Endothelial cell of umbilical vein (primary cell): Measurements from ENCODE around the gene ABI2. TPM values are rescaled to one million over a fixed set of nuclear protein-coding genes. Genes with fewer than 3 reads are reported as not detected.

ENCODE experiments used
- BruUV-seq: library from RNA; stranded (reverse); fragments of 400-500 nt; replicated peaks from 2 replicates; lab custom pipeline; 2021; lab: Mats Ljungman, UMichigan
- CTCF ChIA-PET: fragments of 300-600, 350-600 bp; sonication (Branson Sonifier 250); formaldehyde crosslinking; loops from one replicate; lab custom pipeline; 2021; ENCODE audit warnings: antibody characterized with exemption, inconsistent platforms; lab: Charles Lee
- POLR2A ChIA-PET: fragments of 300-600, 350-600 bp; sonication (Branson Sonifier 250); formaldehyde crosslinking; loops from one replicate; lab custom pipeline; 2021; ENCODE audit warnings: antibody characterized with exemption, inconsistent platforms; lab: Charles Lee
- DNase-seq: peaks from one replicate; pipeline ENCODE4 v3.0.0-alpha.2; 2011; ENCODE audit warnings: low read depth, low spot score
- FAIRE-seq: peaks from 2 replicates; lab custom pipeline; 2011; peaks lifted over from hg19 to GRCh38; lab: Jason Lieb, UNC
- H2AFZ ChIP-seq: 2 replicates; pipeline ENCODE4 v1.6.0; 2012; ENCODE audit warnings: low read depth, low read length, control low read depth, inconsistent platforms
- H3K27ac ChIP-seq: 2 replicates; pipeline ENCODE4 v1.5.1; 2011; ENCODE audit warnings: low read depth, mild to moderate bottlenecking, control low read depth, low read length, moderate library complexity; ENCODE audit not compliant: insufficient read depth
- H3K27me3 ChIP-seq, 2 experiments: 2 replicates each; pipeline versions ENCODE4 v1.6.0 to v1.6.1; 2011; ENCODE audit warnings: low read length in 2 of 2, mixed read lengths in 1 of 2; ENCODE audit not compliant: control insufficient read depth in 2 of 2, insufficient read depth in 2 of 2
- H3K36me3 ChIP-seq, 2 experiments: 2 replicates in 1 of 2; 3 replicates in 1 of 2; pipeline ENCODE4 v1.5.1; 2011; ENCODE audit warnings: low read length in 2 of 2, mild to moderate bottlenecking in 1 of 2, moderate library complexity in 1 of 2; ENCODE audit not compliant: control insufficient read depth in 2 of 2, insufficient read depth in 2 of 2; ENCODE audit errors: extremely low read depth in 1 of 2
- H3K4me1 ChIP-seq: 3 replicates; pipeline ENCODE4 v1.5.1; 2011; ENCODE audit warnings: mild to moderate bottlenecking, low read length; ENCODE audit not compliant: control insufficient read depth, insufficient read depth; ENCODE audit errors: extremely low read depth
- H3K4me2 ChIP-seq: 2 replicates; pipeline ENCODE4 v1.6.1; 2011; ENCODE audit warnings: low read length, control low read depth, mixed read lengths; ENCODE audit not compliant: insufficient read depth
- H3K4me3 ChIP-seq, 3 experiments: fragments of 200-600 bp in 1 of 3; sonication (generic), shearing (Covaris generic) in 1 of 3; replicated peaks in 1 of 3; 2 replicates each; pipeline ENCODE4 v1.5.1; 2011 to 2016; ENCODE audit warnings: control low read depth in 3 of 3, low read length in 3 of 3, mild to moderate bottlenecking in 2 of 3, inconsistent platforms in 1 of 3, low read depth in 1 of 3, moderate library complexity in 1 of 3; ENCODE audit not compliant: insufficient read depth in 1 of 3
- H3K79me2 ChIP-seq: 2 replicates; pipeline ENCODE4 v1.6.0; 2012; ENCODE audit warnings: low read length, inconsistent platforms; ENCODE audit not compliant: control insufficient read depth, insufficient read depth
- H3K9ac ChIP-seq: replicated peaks from 2 replicates; pipeline ENCODE3; 2011; ENCODE audit warnings: low read length, control low read depth; ENCODE audit not compliant: insufficient read depth; ENCODE audit errors: extremely low read depth
- H3K9me1 ChIP-seq: replicated peaks from 3 replicates; pipeline ENCODE4 v1.6.0; 2011; ENCODE audit warnings: mild to moderate bottlenecking, low read length; ENCODE audit not compliant: control insufficient read depth, insufficient read depth; ENCODE audit errors: extremely low read depth
- H3K9me3 ChIP-seq: replicated peaks from 2 replicates; pipeline ENCODE4 v1.5.1; 2012; ENCODE audit warnings: low read length, inconsistent platforms; ENCODE audit not compliant: control insufficient read depth, insufficient read depth
- H4K20me1 ChIP-seq: replicated peaks from 2 replicates; pipeline ENCODE3; 2011; ENCODE audit warnings: mild to moderate bottlenecking, low read length; ENCODE audit not compliant: control insufficient read depth, insufficient read depth; ENCODE audit errors: extremely low read depth
- EZH2 ChIP-seq: IDR thresholded peaks from 2 replicates; pipeline ENCODE4 v1.6.1; 2012; ENCODE audit warnings: borderline replicate concordance, low read depth, mild to moderate bottlenecking, moderate library complexity, low read length, inconsistent platforms; ENCODE audit not compliant: severe bottlenecking
- FOS ChIP-seq: IDR thresholded peaks from 2 replicates; pipeline ENCODE4 v1.6.1; 2011; ENCODE audit warnings: mild to moderate bottlenecking, low read length, moderate library complexity, borderline replicate concordance; ENCODE audit not compliant: insufficient read depth
- GATA2 ChIP-seq: IDR thresholded peaks from 2 replicates; pipeline ENCODE4 v1.7.0; 2011; ENCODE audit warnings: low read depth, mild to moderate bottlenecking, moderate library complexity, mixed read lengths, low read length; ENCODE audit not compliant: insufficient read length, insufficient read depth
- JUN ChIP-seq: IDR thresholded peaks from 2 replicates; pipeline ENCODE4 v1.6.1; 2011; ENCODE audit warnings: borderline replicate concordance, low read depth; ENCODE audit not compliant: insufficient read length, insufficient read depth
- MYC ChIP-seq: IDR thresholded peaks from one replicate; pipeline ENCODE4 v1.6.1; 2011; ENCODE audit warnings: mild to moderate bottlenecking, low read depth, low read length
- POLR2A ChIP-seq: IDR thresholded peaks from 2 replicates; pipeline ENCODE4 v1.6.1; 2012; ENCODE audit warnings: low read depth, mild to moderate bottlenecking, control low read depth, low read length
- POLR2AphosphoS5 ChIP-seq: IDR thresholded peaks from 2 replicates; pipeline ENCODE4 v1.6.1; 2012; ENCODE audit warnings: low read depth, mild to moderate bottlenecking, control low read depth, low read length, moderate library complexity; ENCODE audit not compliant: insufficient read depth
- dilution Hi-C: fragments of 300-500 bp; cut with MboI; formaldehyde crosslinking; loops from one replicate; pipeline ENCODE4 v1.15.0; 2019; ENCODE audit warnings: low sequenced_read_pairs; ENCODE audit not compliant: extremely low pct_ligation_motif_present
- intact Hi-C: fragments of 100-400 bp; cut with micrococcal nuclease; formaldehyde crosslinking; loops from one replicate; pipeline ENCODE4 v1.10.0; 2022
- polyA plus RNA-seq, 4 experiments: library from polyadenylated mRNA; depleted of rRNA in 3 of 4; stranded (reverse) in 3 of 4; unstranded in 1 of 4; fragments of >200 nt; gene quantifications; 2 replicates each; pipeline versions ENCODE4 v1.2.1 to v1.2.3, GENCODE V29; 2011 to 2012; ENCODE audit warnings: missing spikeins in 1 of 4
- total RNA-seq: library from RNA; stranded (reverse); gene quantifications from 2 replicates; pipeline ENCODE4 v1.2.3, GENCODE V29; 2021
- TF ChIP-seq, protein P1 (sequence below), 2 donors: IDR thresholded peaks; 1 replicate in 1 of 2; 2 replicates in 1 of 2; pipeline ENCODE4 v1.5.1; 2011; ENCODE audit warnings: low read length in 2 of 2, mild to moderate bottlenecking in 2 of 2, moderate library complexity in 2 of 2, control low read depth in 1 of 2, inconsistent platforms in 1 of 2, low read depth in 1 of 2; ENCODE audit not compliant: insufficient read depth in 1 of 2; ENCODE audit errors: extremely low read depth in 1 of 2
- TF ChIP-seq, protein P2 (sequence below): IDR thresholded peaks from 2 replicates; pipeline ENCODE4 v1.6.1; 2011; ENCODE audit not compliant: insufficient read depth, insufficient read length

Gene ABI2
- total and polyA plus RNA-seq, 2 donors (not counting 3 experiments of a cell fraction or from before 2014, with no cell fraction given), result 35.7 to 61.0 TPM

DNA sequence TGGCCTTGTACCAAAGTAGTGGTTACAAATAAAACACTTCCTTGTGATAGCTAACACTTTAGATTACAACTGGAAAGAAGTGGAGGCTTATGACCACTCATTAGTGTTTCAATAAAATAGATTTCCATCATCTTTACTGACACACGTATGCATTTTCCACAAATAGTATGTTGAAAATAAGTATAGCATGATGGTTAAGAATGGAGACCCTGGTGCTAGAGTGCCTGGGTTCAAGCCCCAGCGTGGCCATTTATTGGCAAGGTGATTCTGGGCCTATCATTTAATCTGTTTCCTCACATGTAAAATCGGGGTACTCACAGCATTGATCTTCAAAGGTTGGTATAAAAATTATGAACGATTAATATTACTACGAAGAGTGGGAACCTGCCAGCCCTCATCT, 152.4 kb downstream of the ABI2 start:
- Histone ChIP-seq H3K4me2 (no peak overlapping the region), H3K4me3 (no peak overlapping the region), H3K9ac (no peak overlapping the region), H3K9me3 (no peaks in the 10 kb centered on the region), H3K9me1 (no peaks in the 10 kb centered on the region), H2AFZ (no peak overlapping the region), H3K27me3 (no peaks in the 10 kb centered on the region), H3K27ac (no peak overlapping the region), H3K36me3 (peaks cover 3 to 6% of the 10 kb centered on the region in 2 experiments), H3K4me1 (no peaks in the 10 kb centered on the region), H3K79me2 (peaks cover 23% of the 10 kb centered on the region), H4K20me1 (no peaks in the 10 kb centered on the region)
- TF ChIP-seq POLR2AphosphoS5 (no peak), POLR2A (no peak), FOS (no peak), MYC (no peak), JUN (no peak), EZH2 (no peak), GATA2 (no peak)
- TF ChIP-seq, protein P1, sequence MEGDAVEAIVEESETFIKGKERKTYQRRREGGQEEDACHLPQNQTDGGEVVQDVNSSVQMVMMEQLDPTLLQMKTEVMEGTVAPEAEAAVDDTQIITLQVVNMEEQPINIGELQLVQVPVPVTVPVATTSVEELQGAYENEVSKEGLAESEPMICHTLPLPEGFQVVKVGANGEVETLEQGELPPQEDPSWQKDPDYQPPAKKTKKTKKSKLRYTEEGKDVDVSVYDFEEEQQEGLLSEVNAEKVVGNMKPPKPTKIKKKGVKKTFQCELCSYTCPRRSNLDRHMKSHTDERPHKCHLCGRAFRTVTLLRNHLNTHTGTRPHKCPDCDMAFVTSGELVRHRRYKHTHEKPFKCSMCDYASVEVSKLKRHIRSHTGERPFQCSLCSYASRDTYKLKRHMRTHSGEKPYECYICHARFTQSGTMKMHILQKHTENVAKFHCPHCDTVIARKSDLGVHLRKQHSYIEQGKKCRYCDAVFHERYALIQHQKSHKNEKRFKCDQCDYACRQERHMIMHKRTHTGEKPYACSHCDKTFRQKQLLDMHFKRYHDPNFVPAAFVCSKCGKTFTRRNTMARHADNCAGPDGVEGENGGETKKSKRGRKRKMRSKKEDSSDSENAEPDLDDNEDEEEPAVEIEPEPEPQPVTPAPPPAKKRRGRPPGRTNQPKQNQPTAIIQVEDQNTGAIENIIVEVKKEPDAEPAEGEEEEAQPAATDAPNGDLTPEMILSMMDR (IDR thresholded peaks at IDR 0.05; ENCODE audit: extremely low read depth in 1 of 2, insufficient read depth in 1 of 2, low read depth in 1 of 2, low read length in 2 of 2), result no peak
- TF ChIP-seq, protein P2, sequence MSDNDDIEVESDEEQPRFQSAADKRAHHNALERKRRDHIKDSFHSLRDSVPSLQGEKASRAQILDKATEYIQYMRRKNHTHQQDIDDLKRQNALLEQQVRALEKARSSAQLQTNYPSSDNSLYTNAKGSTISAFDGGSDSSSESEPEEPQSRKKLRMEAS, result no peak
- dilution Hi-C loops, result no loop called here
- ChIA-PET POLR2A (no interaction called here), CTCF (interaction anchor here (0.6 to 2.5 kb wide), 3 partner anchors 331 to 336 kb away, joined by 3 to 14 read pairs (median 3); no protein-coding TSS in a partner anchor)
- DNase-seq (no peak), FAIRE-seq (no peak)
- no TSS peak for BruUV-seq
- intact Hi-C loops, result loop anchor here (5.0 kb wide), 2 partner anchors 172 to 307 kb away; no protein-coding TSS in a partner anchor
